Breast epithelium (tissue), 3 donors: ENCODE measurements around the gene SETD4.

ENCODE experiments used
- POLR2A ChIP-seq: fragments of 450-650 bp; IDR thresholded peaks from one replicate; pipeline ENCODE4 v1.6.1; 2016; ENCODE audit warnings: antibody characterized with exemption, mild to moderate bottlenecking, moderate library complexity
- POLR2AphosphoS5 ChIP-seq, 3 donors: sonication (generic); formaldehyde crosslinking; IDR thresholded peaks; one replicate each; pipeline ENCODE4 v1.6.1; 2017; ENCODE audit warnings: antibody characterized with exemption in 3 of 3
- TF ChIP-seq, protein P1 (sequence below), 3 donors: fragments of 450-650 bp; IDR thresholded peaks; one replicate each; pipeline ENCODE4 v1.5.1; 2016 to 2017; ENCODE audit warnings: antibody characterized with exemption in 3 of 3, mild to moderate bottlenecking in 3 of 3, moderate library complexity in 3 of 3

DNA sequence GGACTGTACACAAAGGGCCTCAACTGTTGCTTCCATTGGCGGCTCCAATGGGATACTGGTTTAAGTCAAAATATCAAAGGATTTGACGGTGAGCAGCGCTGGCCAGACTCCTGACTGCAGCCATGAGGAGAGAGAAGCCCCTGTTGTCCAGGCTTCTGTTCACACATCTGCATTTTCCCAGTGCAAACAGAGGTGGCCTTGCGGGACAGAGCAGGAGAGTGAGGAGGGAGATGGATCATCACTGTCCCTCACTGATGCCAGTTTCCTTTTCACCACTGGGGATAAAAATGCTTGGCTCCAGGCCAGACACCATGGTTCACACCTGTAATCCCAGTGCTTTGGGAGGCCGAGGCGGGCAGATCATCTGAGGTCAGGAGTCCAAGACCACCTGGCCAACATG lies 69.2 kb downstream of the SETD4 start:
- TF ChIP-seq POLR2AphosphoS5 (IDR thresholded peaks at IDR 0.05): no peak
- TF ChIP-seq, protein P1, sequence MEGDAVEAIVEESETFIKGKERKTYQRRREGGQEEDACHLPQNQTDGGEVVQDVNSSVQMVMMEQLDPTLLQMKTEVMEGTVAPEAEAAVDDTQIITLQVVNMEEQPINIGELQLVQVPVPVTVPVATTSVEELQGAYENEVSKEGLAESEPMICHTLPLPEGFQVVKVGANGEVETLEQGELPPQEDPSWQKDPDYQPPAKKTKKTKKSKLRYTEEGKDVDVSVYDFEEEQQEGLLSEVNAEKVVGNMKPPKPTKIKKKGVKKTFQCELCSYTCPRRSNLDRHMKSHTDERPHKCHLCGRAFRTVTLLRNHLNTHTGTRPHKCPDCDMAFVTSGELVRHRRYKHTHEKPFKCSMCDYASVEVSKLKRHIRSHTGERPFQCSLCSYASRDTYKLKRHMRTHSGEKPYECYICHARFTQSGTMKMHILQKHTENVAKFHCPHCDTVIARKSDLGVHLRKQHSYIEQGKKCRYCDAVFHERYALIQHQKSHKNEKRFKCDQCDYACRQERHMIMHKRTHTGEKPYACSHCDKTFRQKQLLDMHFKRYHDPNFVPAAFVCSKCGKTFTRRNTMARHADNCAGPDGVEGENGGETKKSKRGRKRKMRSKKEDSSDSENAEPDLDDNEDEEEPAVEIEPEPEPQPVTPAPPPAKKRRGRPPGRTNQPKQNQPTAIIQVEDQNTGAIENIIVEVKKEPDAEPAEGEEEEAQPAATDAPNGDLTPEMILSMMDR (IDR thresholded peaks at IDR 0.05): no peak
- TF ChIP-seq POLR2A: no peak
